GM12878 (cell line): ENCODE results near the gene ANKRD44.

Experiments used
- EZH2 ChIP-seq: IDR thresholded peaks from 2 replicates; pipeline ENCODE4 v1.6.1; 2012; ENCODE audit warnings: low read depth, mild to moderate bottlenecking, control low read depth, inconsistent platforms, low read length, borderline replicate concordance; ENCODE audit not compliant: control insufficient read depth
- HDAC6 ChIP-seq: fragments of 200-600 bp; sonication (generic); IDR thresholded peaks from one replicate; pipeline ENCODE4 v1.8.0; 2017; ENCODE audit warnings: antibody characterized with exemption; ENCODE audit not compliant: unreplicated experiment
- SIX5 ChIP-seq: IDR thresholded peaks from 2 replicates; pipeline ENCODE4 v1.6.1; 2011; ENCODE audit warnings: mild to moderate bottlenecking, low read depth, low read length, moderate library complexity; ENCODE audit not compliant: severe bottlenecking
- TBL1XR1 ChIP-seq: IDR thresholded peaks from 2 replicates; pipeline ENCODE4 v1.6.1; 2012; ENCODE audit warnings: low read depth, low read length, improper control_type of control experiment
- YY1 ChIP-seq: IDR thresholded peaks from 2 replicates; pipeline ENCODE4 v1.6.1; 2011; ENCODE audit warnings: low read depth, mild to moderate bottlenecking, low read length
- ZBTB4 ChIP-seq: fragments of 450-650 bp; formaldehyde crosslinking; IDR thresholded peaks from 2 replicates; pipeline ENCODE4 v1.4.0; 2022; ENCODE audit warnings: mild to moderate bottlenecking, moderate library complexity
- TF ChIP-seq, protein P1 (sequence below): IDR thresholded peaks from 2 replicates; pipeline ENCODE4 v1.6.1; 2012; ENCODE audit warnings: low read length, inconsistent platforms
- TF ChIP-seq, protein P2 (sequence below), 3 experiments: IDR thresholded peaks in 2 of 3; conservative IDR thresholded peaks in 1 of 3; 2 replicates each; pipeline ENCODE4 v1.5.1; 2011; ENCODE audit warnings: low read depth in 3 of 3, low read length in 3 of 3, mild to moderate bottlenecking in 3 of 3, control low read depth in 2 of 3, moderate library complexity in 2 of 3, inconsistent platforms in 1 of 3, mixed read lengths in 1 of 3; ENCODE audit not compliant: control insufficient read depth in 2 of 3, insufficient read depth in 1 of 3; ENCODE audit errors: extremely low read depth in 1 of 3
- TF ChIP-seq, protein P3 (sequence below): fragments of 450-650 bp; IDR thresholded peaks from 2 replicates; pipeline ENCODE4 v1.6.1; 2014; ENCODE audit warnings: mild to moderate bottlenecking
- TF ChIP-seq, protein P4 (sequence below): IDR thresholded peaks from 2 replicates; pipeline ENCODE4 v1.6.1; 2012; ENCODE audit warnings: low read depth, low read length, improper control_type of control experiment

DNA sequence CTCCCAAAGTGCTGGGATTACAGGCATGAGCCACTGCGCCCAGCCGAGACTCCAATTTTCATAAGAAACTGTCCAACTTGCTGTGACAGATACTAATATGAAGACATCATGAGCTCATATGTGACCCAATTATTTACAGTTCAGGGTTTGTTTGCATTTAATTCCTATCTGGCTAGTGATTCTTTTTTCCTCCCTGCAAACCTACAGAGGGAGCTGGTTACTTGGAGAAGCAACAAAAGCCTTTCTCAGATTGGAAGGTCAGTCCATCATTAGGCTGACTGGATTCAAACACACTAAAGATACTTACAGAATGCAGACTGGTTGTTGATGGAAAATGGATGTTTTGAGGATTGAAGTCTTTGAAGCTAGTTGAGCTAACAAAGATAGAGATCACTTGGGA lies 176.4 kb downstream of the ANKRD44 start:
- TF ChIP-seq, protein P1, sequence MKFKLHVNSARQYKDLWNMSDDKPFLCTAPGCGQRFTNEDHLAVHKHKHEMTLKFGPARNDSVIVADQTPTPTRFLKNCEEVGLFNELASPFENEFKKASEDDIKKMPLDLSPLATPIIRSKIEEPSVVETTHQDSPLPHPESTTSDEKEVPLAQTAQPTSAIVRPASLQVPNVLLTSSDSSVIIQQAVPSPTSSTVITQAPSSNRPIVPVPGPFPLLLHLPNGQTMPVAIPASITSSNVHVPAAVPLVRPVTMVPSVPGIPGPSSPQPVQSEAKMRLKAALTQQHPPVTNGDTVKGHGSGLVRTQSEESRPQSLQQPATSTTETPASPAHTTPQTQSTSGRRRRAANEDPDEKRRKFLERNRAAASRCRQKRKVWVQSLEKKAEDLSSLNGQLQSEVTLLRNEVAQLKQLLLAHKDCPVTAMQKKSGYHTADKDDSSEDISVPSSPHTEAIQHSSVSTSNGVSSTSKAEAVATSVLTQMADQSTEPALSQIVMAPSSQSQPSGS = no peak
- TF ChIP-seq, protein P2, sequence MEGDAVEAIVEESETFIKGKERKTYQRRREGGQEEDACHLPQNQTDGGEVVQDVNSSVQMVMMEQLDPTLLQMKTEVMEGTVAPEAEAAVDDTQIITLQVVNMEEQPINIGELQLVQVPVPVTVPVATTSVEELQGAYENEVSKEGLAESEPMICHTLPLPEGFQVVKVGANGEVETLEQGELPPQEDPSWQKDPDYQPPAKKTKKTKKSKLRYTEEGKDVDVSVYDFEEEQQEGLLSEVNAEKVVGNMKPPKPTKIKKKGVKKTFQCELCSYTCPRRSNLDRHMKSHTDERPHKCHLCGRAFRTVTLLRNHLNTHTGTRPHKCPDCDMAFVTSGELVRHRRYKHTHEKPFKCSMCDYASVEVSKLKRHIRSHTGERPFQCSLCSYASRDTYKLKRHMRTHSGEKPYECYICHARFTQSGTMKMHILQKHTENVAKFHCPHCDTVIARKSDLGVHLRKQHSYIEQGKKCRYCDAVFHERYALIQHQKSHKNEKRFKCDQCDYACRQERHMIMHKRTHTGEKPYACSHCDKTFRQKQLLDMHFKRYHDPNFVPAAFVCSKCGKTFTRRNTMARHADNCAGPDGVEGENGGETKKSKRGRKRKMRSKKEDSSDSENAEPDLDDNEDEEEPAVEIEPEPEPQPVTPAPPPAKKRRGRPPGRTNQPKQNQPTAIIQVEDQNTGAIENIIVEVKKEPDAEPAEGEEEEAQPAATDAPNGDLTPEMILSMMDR (IDR thresholded peaks at IDR 0.05 in 2 of 3, conservative IDR thresholded peaks at IDR 0.05 in 1 of 3; ENCODE audit: control insufficient read depth in 2 of 3, extremely low read depth in 1 of 3, insufficient read depth in 1 of 3, low read depth in 3 of 3, low read length in 3 of 3) = no peak
- TF ChIP-seq YY1 (no peak), HDAC6 (no peak), EZH2 (no peak), ZBTB4 (no peak), TBL1XR1 (no peak), SIX5 (no peak)
- TF ChIP-seq, protein P3, sequence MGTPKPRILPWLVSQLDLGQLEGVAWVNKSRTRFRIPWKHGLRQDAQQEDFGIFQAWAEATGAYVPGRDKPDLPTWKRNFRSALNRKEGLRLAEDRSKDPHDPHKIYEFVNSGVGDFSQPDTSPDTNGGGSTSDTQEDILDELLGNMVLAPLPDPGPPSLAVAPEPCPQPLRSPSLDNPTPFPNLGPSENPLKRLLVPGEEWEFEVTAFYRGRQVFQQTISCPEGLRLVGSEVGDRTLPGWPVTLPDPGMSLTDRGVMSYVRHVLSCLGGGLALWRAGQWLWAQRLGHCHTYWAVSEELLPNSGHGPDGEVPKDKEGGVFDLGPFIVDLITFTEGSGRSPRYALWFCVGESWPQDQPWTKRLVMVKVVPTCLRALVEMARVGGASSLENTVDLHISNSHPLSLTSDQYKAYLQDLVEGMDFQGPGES = no peak
- TF ChIP-seq, protein P4, sequence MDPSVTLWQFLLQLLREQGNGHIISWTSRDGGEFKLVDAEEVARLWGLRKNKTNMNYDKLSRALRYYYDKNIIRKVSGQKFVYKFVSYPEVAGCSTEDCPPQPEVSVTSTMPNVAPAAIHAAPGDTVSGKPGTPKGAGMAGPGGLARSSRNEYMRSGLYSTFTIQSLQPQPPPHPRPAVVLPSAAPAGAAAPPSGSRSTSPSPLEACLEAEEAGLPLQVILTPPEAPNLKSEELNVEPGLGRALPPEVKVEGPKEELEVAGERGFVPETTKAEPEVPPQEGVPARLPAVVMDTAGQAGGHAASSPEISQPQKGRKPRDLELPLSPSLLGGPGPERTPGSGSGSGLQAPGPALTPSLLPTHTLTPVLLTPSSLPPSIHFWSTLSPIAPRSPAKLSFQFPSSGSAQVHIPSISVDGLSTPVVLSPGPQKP = no peak
